Adrenal gland (tissue), 12 donors: ENCODE measurements around the gene OR2J3. TPM values are rescaled to one million over a fixed set of nuclear protein-coding genes. Genes with fewer than 3 reads are reported as not detected.
"Not testable (repeated sequence)": the region's sequence is repeated elsewhere in the genome, so short reads cannot be mapped to it uniquely, and the experiment has no call there.

Source experiments
- DNase-seq, 7 donors: peaks; one replicate each; pipeline ENCODE4 v3.0.0-alpha.2; 2019 to 2020
- H3K27ac ChIP-seq, 5 donors: fragments of 200-600 bp; sonication (generic) in 4 of 5; 1 replicate in 3 of 5; 2 replicates in 2 of 5; pipeline versions ENCODE4 v1.5.1 to v1.8.0; 2016 to 2020; ENCODE audit warnings: mild to moderate bottlenecking in 1 of 5
- H3K27me3 ChIP-seq: fragments of 200-600 bp; 2 replicates; pipeline ENCODE4 v1.8.0; 2021
- H3K36me3 ChIP-seq, 2 donors: fragments of 200-600 bp; replicated peaks in 1 of 2; 1 replicate in 1 of 2; 2 replicates in 1 of 2; pipeline versions ENCODE4 v1.5.1 to v1.8.0; 2018 to 2022
- H3K4me1 ChIP-seq, 2 donors: fragments of 200-600 bp; replicated peaks in 1 of 2; 1 replicate in 1 of 2; 2 replicates in 1 of 2; pipeline versions ENCODE4 v1.5.1 to v1.8.0; 2018 to 2021
- H3K4me3 ChIP-seq, 4 donors: fragments of 200-600 bp; sonication (generic) in 3 of 4; one replicate each; pipeline ENCODE4 v1.5.1; 2016 to 2018
- H3K9me3 ChIP-seq, 3 donors: fragments of 200-600 bp; sonication (generic) in 1 of 3; replicated peaks in 1 of 3; 1 replicate in 2 of 3; 2 replicates in 1 of 3; pipeline versions ENCODE4 v1.5.1 to v1.8.0; 2016 to 2021
- POLR2A ChIP-seq, 2 donors: fragments of 450-650 bp; IDR thresholded peaks; one replicate each; pipeline ENCODE4 v1.6.1; 2017; ENCODE audit warnings: antibody characterized with exemption in 2 of 2, mild to moderate bottlenecking in 2 of 2, moderate library complexity in 1 of 2
- WGBS, 4 donors: extraction: QIAGEN DNeasy Blood & Tissue Kit in 2 of 4; methylation state at CpG; one replicate each; pipeline versions ENCODE4 v1.1.5 to v1.1.7; 2013 to 2017; 5-methylcytosine and 5-hydroxymethylcytosine counted together
- intact Hi-C, 2 donors: fragments of 100-400 bp; cut with DNase I; formaldehyde crosslinking; loops; one replicate each; pipeline versions ENCODE4 v1.14.1 to v1.15.0; 2022 to 2023
- polyA plus RNA-seq, 3 donors: library from polyadenylated mRNA; stranded (reverse); fragments of 200-250 nt in 2 of 3; fragments of 350-450 nt in 1 of 3; fragmentation: Illumina TruSeq in 1 of 3; extraction: RNeasy Lipid Tissue Mini Kit (QIAGEN cat#74804) in 1 of 3; gene quantifications; one replicate each; pipeline ENCODE4 v1.2.3, GENCODE V29; 2013 to 2014
- total RNA-seq, 9 donors: library from RNA; depleted of rRNA in 4 of 9; stranded (reverse); fragments of >200 nt in 4 of 9; fragments of 120-200 nt in 1 of 9; fragmentation: NEBNext Ultra II Directional in 1 of 9; extraction: Animal tissue kit (Norgen Biotek cat#: 25700) in 1 of 9; gene quantifications; one replicate each; pipeline versions ENCODE4 v1.1.0 to v1.2.4, GENCODE V29; 2013 to 2023
- TF ChIP-seq, protein P1 (sequence below), 6 experiments: fragments of 450-650 bp in 4 of 6; fragments of 200-600 bp in 2 of 6; sonication (generic) in 1 of 6; IDR thresholded peaks; 1 replicate in 5 of 6; 2 replicates in 1 of 6; pipeline versions ENCODE4 v1.5.1 to v1.8.0; 2016 to 2021; ENCODE audit warnings: antibody characterized with exemption in 6 of 6, mild to moderate bottlenecking in 2 of 6, moderate library complexity in 1 of 6
- donor health status: healthy with polysubstance abuse.
- donor health status: Bipolar disorder and iron deficiency.
- donor health status: DM: yes; HTN: yes; CAD: no.
- donor health status: DM: no; HTN: no; CAD: no.
- donor health status: DM: no; HTN: no; CAD: no.
- donor health status: DM: yes; HTN: yes; CAD: no.

OR2J3 gene
- total and polyA plus RNA-seq, 12 donors = not detected

DNA sequence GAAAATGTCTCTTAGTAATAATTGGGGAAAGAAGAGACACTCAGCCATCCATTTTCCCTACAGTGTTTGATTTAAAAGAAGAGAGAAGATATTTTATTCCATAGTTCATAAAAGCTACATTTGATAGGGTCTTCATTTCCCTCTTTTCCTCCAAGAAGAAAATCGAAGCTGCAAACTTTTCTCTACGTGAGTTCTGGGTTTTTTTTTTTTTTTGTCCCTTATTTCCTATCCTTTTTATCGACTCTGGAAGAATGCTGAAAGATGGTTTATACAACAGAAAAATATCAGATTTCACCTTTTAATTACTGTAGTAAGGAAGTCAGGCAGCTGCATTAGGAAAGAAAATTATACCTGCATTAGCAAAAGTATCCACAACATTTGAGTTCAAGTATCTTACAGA is 8.7 kb upstream of the OR2J3 start, which contains the start of gene OR2J1:
Gene OR2J1 (plus strand): TSS at position 301 of the 400 bp plus-strand sequence. CDS start 1,453 bp downstream, outside the sequence.
- intact Hi-C loops = no loop called here
- Histone ChIP-seq H3K27me3 (no peaks in the 10 kb centered on the region), H3K27ac (no peak within 1 kb of the TSS), H3K4me3 (no peak within 1 kb of the TSS), H3K4me1 (no peaks in the 10 kb centered on the region), H3K36me3 (no peaks in the 10 kb centered on the region), H3K9me3 (no peaks in the 10 kb centered on the region)
- DNase-seq = no peak
- TF ChIP-seq POLR2A (IDR thresholded peaks at IDR 0.05) = no peak
- TF ChIP-seq, protein P1, sequence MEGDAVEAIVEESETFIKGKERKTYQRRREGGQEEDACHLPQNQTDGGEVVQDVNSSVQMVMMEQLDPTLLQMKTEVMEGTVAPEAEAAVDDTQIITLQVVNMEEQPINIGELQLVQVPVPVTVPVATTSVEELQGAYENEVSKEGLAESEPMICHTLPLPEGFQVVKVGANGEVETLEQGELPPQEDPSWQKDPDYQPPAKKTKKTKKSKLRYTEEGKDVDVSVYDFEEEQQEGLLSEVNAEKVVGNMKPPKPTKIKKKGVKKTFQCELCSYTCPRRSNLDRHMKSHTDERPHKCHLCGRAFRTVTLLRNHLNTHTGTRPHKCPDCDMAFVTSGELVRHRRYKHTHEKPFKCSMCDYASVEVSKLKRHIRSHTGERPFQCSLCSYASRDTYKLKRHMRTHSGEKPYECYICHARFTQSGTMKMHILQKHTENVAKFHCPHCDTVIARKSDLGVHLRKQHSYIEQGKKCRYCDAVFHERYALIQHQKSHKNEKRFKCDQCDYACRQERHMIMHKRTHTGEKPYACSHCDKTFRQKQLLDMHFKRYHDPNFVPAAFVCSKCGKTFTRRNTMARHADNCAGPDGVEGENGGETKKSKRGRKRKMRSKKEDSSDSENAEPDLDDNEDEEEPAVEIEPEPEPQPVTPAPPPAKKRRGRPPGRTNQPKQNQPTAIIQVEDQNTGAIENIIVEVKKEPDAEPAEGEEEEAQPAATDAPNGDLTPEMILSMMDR (IDR thresholded peaks at IDR 0.05) = no peak
- WGBS, 4 donors = 67 to 72% (median 69%) methylated on average over 3 of the region's 3 CpGs

- intact Hi-C loops = no loop called here
- no peak overlapping the region for H3K27ac ChIP-seq
- H3K27me3 ChIP-seq = no peaks in the 10 kb centered on the region
- TF ChIP-seq, protein P1 (IDR thresholded peaks at IDR 0.05) = no peak
- TF ChIP-seq POLR2A (IDR thresholded peaks at IDR 0.05) = no peak
- H3K9me3 ChIP-seq = no peaks in the 10 kb centered on the region
- no peak overlapping the region for H3K4me3 ChIP-seq
- no peaks in the 10 kb centered on the region for H3K4me1 ChIP-seq
- WGBS, 4 donors = 69 to 76% (median 72%) methylated on average over 7 of the region's 7 CpGs
- no peaks in the 10 kb centered on the region for H3K36me3 ChIP-seq
- DNase-seq = no peak
Measured at GRCh38 chr6:29112135-29112534, 4.3 kb downstream of the OR2J3 start.

- H3K4me3 ChIP-seq, DNase-seq, H3K27ac ChIP-seq, H3K4me1 ChIP-seq, H3K36me3 ChIP-seq, intact Hi-C loops, H3K9me3 ChIP-seq, H3K27me3 ChIP-seq: not testable (repeated sequence)
- WGBS, 4 donors = 82 to 88% (median 85%) methylated on average over 1 to 3 of the region's 3 CpGs
Measured at GRCh38 chr6:29114964-29115363, 7.1 kb downstream of the OR2J3 start.

DNA sequence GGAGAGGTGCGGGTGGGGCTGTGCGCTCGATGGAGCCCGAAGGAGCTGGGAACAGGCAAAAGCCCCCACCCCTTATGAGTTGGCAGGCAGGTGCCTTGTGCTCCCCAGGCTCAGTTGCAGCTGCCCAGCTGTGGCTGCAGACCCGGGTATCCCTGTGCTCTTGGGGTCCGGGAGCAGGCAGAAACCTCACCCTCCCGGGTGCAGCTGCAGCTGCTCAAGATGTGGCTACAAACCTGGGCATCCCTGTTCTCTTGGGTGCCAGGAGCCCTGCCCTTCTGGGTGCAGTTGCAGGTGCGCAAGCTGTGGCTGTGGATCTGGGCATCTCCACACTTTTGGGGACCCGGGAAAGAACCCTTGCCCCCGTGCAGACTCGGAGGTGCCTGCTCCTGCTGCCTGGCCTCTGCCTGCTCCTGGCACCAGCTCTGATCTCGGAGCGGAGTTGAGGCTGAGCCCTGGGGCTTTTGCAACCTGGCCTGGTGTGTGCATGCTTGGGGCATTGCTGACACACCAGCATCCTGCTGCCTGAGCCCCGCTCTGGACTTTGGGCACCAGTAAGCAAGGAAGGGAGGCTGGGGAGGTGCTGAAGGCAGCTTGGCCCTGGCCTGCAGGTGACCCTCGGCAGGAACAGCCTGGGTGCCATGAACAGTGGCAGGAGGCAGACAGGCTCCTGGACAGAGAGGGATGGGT is 21.6 kb downstream of the OR2J3 start:
- Histone ChIP-seq H3K4me3 (no peak overlapping the region), H3K27me3 (no peaks in the 10 kb centered on the region), H3K9me3 (no peaks in the 10 kb centered on the region), H3K4me1 (no peaks in the 10 kb centered on the region), H3K27ac (no peak overlapping the region), H3K36me3 (no peaks in the 10 kb centered on the region)
- 55 to 81% (median 70%) methylated on average over 6 to 15 of the region's 15 CpGs; no CpG with 5 or more reads in 1 of the 4 donors for WGBS, 4 donors
- TF ChIP-seq POLR2A (IDR thresholded peaks at IDR 0.05) = no peak
- TF ChIP-seq, protein P1 (IDR thresholded peaks at IDR 0.05) = no peak
- DNase-seq = peak in 1 of 7 donors; percentile 42
- intact Hi-C loops = no loop called here

DNA sequence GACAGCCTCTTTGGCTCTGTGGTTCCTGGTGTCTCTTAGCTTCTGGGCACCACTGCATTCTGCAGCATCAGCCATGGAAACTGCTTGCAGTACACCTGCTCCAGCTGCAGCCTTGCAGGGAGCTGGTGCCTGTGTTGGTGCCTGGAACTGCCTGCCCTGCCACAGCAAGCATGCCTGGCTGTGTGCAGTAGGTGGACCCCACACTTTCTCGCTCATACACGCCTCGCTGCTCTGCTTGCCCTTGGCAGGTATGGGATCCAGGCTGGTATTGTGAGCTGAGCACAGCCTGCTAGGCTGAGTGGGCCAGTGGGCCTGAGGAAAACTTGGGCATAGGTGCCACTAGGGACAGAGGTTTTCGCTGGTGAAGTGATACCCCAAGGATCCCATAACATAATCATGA is 22.8 kb downstream of the OR2J3 start:
- Histone ChIP-seq H3K36me3 (no peaks in the 10 kb centered on the region), H3K27me3 (no peaks in the 10 kb centered on the region), H3K27ac (no peak overlapping the region), H3K9me3 (no peaks in the 10 kb centered on the region), H3K4me1 (no peaks in the 10 kb centered on the region), H3K4me3 (no peak overlapping the region)
- DNase-seq = no peak
- intact Hi-C loops = no loop called here
- 82 to 88% (median 85%) methylated on average over 2 to 4 of the region's 4 CpGs for WGBS, 4 donors
- no peak for TF ChIP-seq POLR2A (IDR thresholded peaks at IDR 0.05)
- TF ChIP-seq, protein P1 (IDR thresholded peaks at IDR 0.05) = no peak
